H1 (cell line): ENCODE measurements around the gene TMPRSS11B. TPM values are rescaled to one million over a fixed set of nuclear protein-coding genes. Genes with fewer than 3 reads are reported as not detected.

Experiments used
- CTCF ChIA-PET: fragments of 300-600 bp; sonication (Branson Sonifier 250); formaldehyde crosslinking; loops from one replicate; lab custom pipeline; 2021; ENCODE audit not compliant: partially characterized antibody; lab: Charles Lee
- POLR2A ChIA-PET: fragments of 300-600 bp; sonication (Branson Sonifier 250); formaldehyde crosslinking; loops from one replicate; lab custom pipeline; 2021; ENCODE audit warnings: inconsistent platforms; ENCODE audit not compliant: partially characterized antibody; lab: Charles Lee
- DNase-seq, 2 experiments: peaks; one replicate each; pipeline versions ENCODE4 v3.0.0 to v3.0.0-alpha.2; 2010 to 2022; ENCODE audit warnings: low spot score in 2 of 2, low read depth in 1 of 2, mixed read lengths in 1 of 2
- FAIRE-seq: peaks from 2 replicates; lab custom pipeline; 2011; peaks lifted over from hg19 to GRCh38; lab: Jason Lieb, UNC
- H2AFZ ChIP-seq: 2 replicates; pipeline ENCODE4 v1.8.1; 2012; ENCODE audit warnings: low read length, inconsistent platforms
- H2AK5ac ChIP-seq: 2 replicates; pipeline ENCODE4 v1.6.1; 2013; ENCODE audit warnings: low read depth, low read length
- H2BK120ac ChIP-seq: replicated peaks from 2 replicates; pipeline ENCODE3; 2013; ENCODE audit warnings: low read depth, low read length, inconsistent platforms
- H2BK12ac ChIP-seq: 2 replicates; pipeline ENCODE4 v1.6.1; 2013; ENCODE audit warnings: low read depth, low read length
- H2BK15ac ChIP-seq: 2 replicates; pipeline ENCODE4 v1.6.1; 2013; ENCODE audit warnings: low read length
- H2BK20ac ChIP-seq: 2 replicates; pipeline ENCODE4 v1.6.1; 2013; ENCODE audit warnings: low read length
- H2BK5ac ChIP-seq: 2 replicates; pipeline ENCODE4 v1.6.1; 2013; ENCODE audit warnings: low read depth, low read length
- H3K14ac ChIP-seq: 2 replicates; pipeline ENCODE4 v1.6.1; 2013; ENCODE audit warnings: inconsistent platforms; ENCODE audit not compliant: insufficient read length
- H3K18ac ChIP-seq: 2 replicates; pipeline ENCODE4 v1.6.1; 2013; ENCODE audit warnings: low read length; ENCODE audit errors: extremely low read depth
- H3K23ac ChIP-seq: 2 replicates; pipeline ENCODE4 v1.6.1; 2013; ENCODE audit warnings: inconsistent platforms; ENCODE audit not compliant: insufficient read length
- H3K23me2 ChIP-seq: 2 replicates; pipeline ENCODE4 v1.6.1; 2013; ENCODE audit warnings: low read depth, low read length
- H3K27ac ChIP-seq: 2 replicates; pipeline ENCODE4 v1.6.1; 2011; ENCODE audit warnings: low read depth, low read length, inconsistent platforms
- H3K27me3 ChIP-seq, 4 experiments: replicated peaks in 1 of 4; 1 replicate in 1 of 4; 2 replicates in 3 of 4; pipeline versions ENCODE4 v1.6.1 to v1.8.1; 2011 to 2013; ENCODE audit warnings: low read length in 3 of 4, mild to moderate bottlenecking in 3 of 4, inconsistent platforms in 2 of 4, mixed read lengths in 2 of 4, moderate library complexity in 1 of 4; ENCODE audit not compliant: control insufficient read depth in 3 of 4, insufficient read depth in 3 of 4; ENCODE audit errors: extremely low read depth in 1 of 4
- H3K36me3 ChIP-seq, 4 experiments: 2 replicates each; pipeline versions ENCODE4 v1.6.1 to v1.8.1; 2011 to 2013; ENCODE audit warnings: mild to moderate bottlenecking in 4 of 4, low read length in 3 of 4, moderate library complexity in 2 of 4, control low read depth in 1 of 4, inconsistent platforms in 1 of 4; ENCODE audit not compliant: insufficient read depth in 4 of 4, control insufficient read depth in 2 of 4
- H3K4ac ChIP-seq: replicated peaks from 2 replicates; pipeline ENCODE3; 2013; ENCODE audit warnings: low read length, low read depth, mixed read lengths, inconsistent platforms; ENCODE audit not compliant: insufficient read length
- H3K4me1 ChIP-seq, 4 experiments: replicated peaks in 1 of 4; 1 replicate in 1 of 4; 2 replicates in 3 of 4; pipeline versions ENCODE4 v1.6.1 to v1.8.1; 2011 to 2013; ENCODE audit warnings: low read length in 3 of 4, inconsistent platforms in 2 of 4, mixed read lengths in 1 of 4; ENCODE audit not compliant: insufficient read depth in 4 of 4, control insufficient read depth in 3 of 4
- H3K4me2 ChIP-seq, 2 experiments: 2 replicates each; pipeline versions ENCODE4 v1.6.1 to v1.8.1; 2011 to 2013; ENCODE audit warnings: low read depth in 2 of 2, low read length in 2 of 2, control low read depth in 1 of 2, inconsistent platforms in 1 of 2, mild to moderate bottlenecking in 1 of 2; ENCODE audit not compliant: insufficient read depth in 1 of 2
- H3K4me3 ChIP-seq, 4 experiments: fragments of 200-600, 300-600 bp in 1 of 4; sonication (generic), shearing (Covaris generic), sonication (Bioruptor Twin) in 1 of 4; 2 replicates each; pipeline versions ENCODE4 v1.5.1 to v1.8.1; 2011 to 2016; ENCODE audit warnings: low read length in 4 of 4, low read depth in 3 of 4, control low read depth in 2 of 4, inconsistent platforms in 2 of 4, mild to moderate bottlenecking in 2 of 4, mixed read lengths in 1 of 4, moderate library complexity in 1 of 4; ENCODE audit not compliant: insufficient read depth in 2 of 4; ENCODE audit errors: extremely low read depth in 1 of 4
- H3K56ac ChIP-seq: replicated peaks from 2 replicates; pipeline ENCODE3; 2013; ENCODE audit warnings: low read depth, mild to moderate bottlenecking, mixed read lengths, low read length, inconsistent platforms; ENCODE audit not compliant: insufficient read length
- H3K79me1 ChIP-seq: 2 replicates; pipeline ENCODE4 v1.6.1; 2013; ENCODE audit warnings: low read depth, low read length, control low read depth
- H3K79me2 ChIP-seq, 2 experiments: 2 replicates each; pipeline versions ENCODE4 v1.6.1 to v1.8.1; 2012 to 2013; ENCODE audit warnings: low read length in 2 of 2, mild to moderate bottlenecking in 2 of 2, inconsistent platforms in 1 of 2; ENCODE audit not compliant: insufficient read depth in 2 of 2, control insufficient read depth in 1 of 2
- H3K9ac ChIP-seq, 4 experiments: replicated peaks in 1 of 4; 1 replicate in 1 of 4; 2 replicates in 3 of 4; pipeline versions ENCODE4 v1.6.1 to v1.8.1; 2011 to 2013; ENCODE audit warnings: low read depth in 3 of 4, low read length in 3 of 4, control low read depth in 2 of 4, mild to moderate bottlenecking in 2 of 4, moderate library complexity in 2 of 4, inconsistent platforms in 1 of 4; ENCODE audit errors: extremely low read depth in 1 of 4
- H3K9me3 ChIP-seq, 2 experiments: 2 replicates each; pipeline versions ENCODE4 v1.6.1 to v1.8.1; 2012 to 2013; ENCODE audit warnings: mild to moderate bottlenecking in 2 of 2, moderate library complexity in 2 of 2, control low read depth in 1 of 2, inconsistent platforms in 1 of 2, low read depth in 1 of 2, low read length in 1 of 2, mixed read lengths in 1 of 2; ENCODE audit not compliant: insufficient read depth in 2 of 2
- H4K20me1 ChIP-seq, 2 experiments: replicated peaks in 1 of 2; 2 replicates each; pipeline versions ENCODE3 to v1.8.1; 2011 to 2013; ENCODE audit warnings: inconsistent platforms in 2 of 2, low read length in 2 of 2, mild to moderate bottlenecking in 1 of 2; ENCODE audit not compliant: insufficient read depth in 2 of 2, control insufficient read depth in 1 of 2
- H4K5ac ChIP-seq: 2 replicates; pipeline ENCODE4 v1.6.1; 2013; ENCODE audit warnings: low read length, low read depth, mixed read lengths, inconsistent platforms; ENCODE audit not compliant: insufficient read length
- H4K8ac ChIP-seq: 2 replicates; pipeline ENCODE4 v1.8.0; 2013; ENCODE audit warnings: mild to moderate bottlenecking, moderate library complexity, low read length, inconsistent platforms; ENCODE audit not compliant: insufficient read depth; ENCODE audit errors: extremely low read depth
- H4K91ac ChIP-seq: replicated peaks from 2 replicates; pipeline ENCODE3; 2013; ENCODE audit warnings: low read length, mixed read lengths, inconsistent platforms; ENCODE audit not compliant: insufficient read length
- EGR1 ChIP-seq: IDR thresholded peaks from 2 replicates; pipeline ENCODE4 v1.6.1; 2011; ENCODE audit warnings: low read depth, low read length, borderline replicate concordance
- NRF1 ChIP-seq: IDR thresholded peaks from 2 replicates; pipeline ENCODE4 v1.6.1; 2011; ENCODE audit warnings: mild to moderate bottlenecking, low read depth, low read length, improper control_type of control experiment
- RBBP5 ChIP-seq: IDR thresholded peaks from 2 replicates; pipeline ENCODE4 v1.7.1; 2012; ENCODE audit warnings: low read depth, mild to moderate bottlenecking, inconsistent platforms, low read length, moderate library complexity, borderline replicate concordance
- RXRA ChIP-seq: IDR thresholded peaks from 2 replicates; pipeline ENCODE4 v1.6.1; 2011; ENCODE audit warnings: low read depth, mild to moderate bottlenecking, low read length, moderate library complexity; ENCODE audit not compliant: insufficient read depth
- WGBS, 2 experiments: shearing (Covaris generic) in 1 of 2; methylation state at CpG; one replicate each; pipeline versions ENCODE4 v1.1.6 to v1.1.7; 2013 to 2015; ENCODE audit warnings: low lambda C conversion rate in 2 of 2, mixed read lengths in 2 of 2, inconsistent platforms in 1 of 2, low coverage in 1 of 2, missing lambda C conversion rate in 1 of 2; ENCODE audit not compliant: insufficient replicate concordance in 2 of 2, insufficient coverage in 1 of 2, insufficient read length in 1 of 2; ENCODE audit errors: extremely low coverage in 1 of 2, missing lambda C conversion rate in 1 of 2; 5-methylcytosine and 5-hydroxymethylcytosine counted together
- polyA plus RNA-seq, 7 experiments: library from polyadenylated mRNA; depleted of rRNA in 3 of 7; stranded (reverse) in 5 of 7; unstranded in 2 of 7; fragments of >200 nt in 5 of 7; fragments of 200-250 nt in 2 of 7; gene quantifications; 1 replicate in 5 of 7; 2 replicates in 1 of 7; 4 replicates in 1 of 7; pipeline versions ENCODE4 v1.2.1 to v1.2.3, GENCODE V29; 2011 to 2013; ENCODE audit warnings: missing spikeins in 2 of 7, mixed read lengths in 2 of 7
- total RNA-seq: library from RNA; stranded (reverse); fragmentation: NEBNext Ultra II Directional; extraction: Animal tissue kit (Norgen Biotek cat#: 25700); gene quantifications from 2 replicates; pipeline ENCODE4 v1.2.1, GENCODE V29; 2021
- TF ChIP-seq, protein P1 (sequence below): IDR thresholded peaks from 2 replicates; pipeline ENCODE4 v1.6.1; 2011; ENCODE audit warnings: low read length, improper control_type of control experiment

The TMPRSS11B gene
- total and polyA plus RNA-seq, 2 of the 8 experiments (the other 6 are each of a cell fraction or from before 2014, with no cell fraction given), result not detected

GRCh38 chr4:68218044-68218443 lies 27.4 kb downstream of the TMPRSS11B start:
- Histone ChIP-seq H4K5ac (no peak overlapping the region), H3K56ac (no peak overlapping the region), H4K8ac (no peak overlapping the region), H3K4ac (no peak overlapping the region), H3K36me3 (no peaks in the 10 kb centered on the region), H3K27ac (no peak overlapping the region), H3K9me3 (no peaks in the 10 kb centered on the region), H2AFZ (no peak overlapping the region), H3K79me1 (no peaks in the 10 kb centered on the region), H2BK12ac (no peak overlapping the region), H2BK15ac (no peak overlapping the region), H3K79me2 (no peaks in the 10 kb centered on the region), H3K27me3 (no peaks in the 10 kb centered on the region), H3K4me1 (peaks cover 0 to 5% (median 1%) of the 10 kb centered on the region in 4 experiments; a peak in 1 of 7 replicates), H3K18ac (no peak overlapping the region), H3K9ac (no peak overlapping the region), H2AK5ac (no peak overlapping the region), H4K20me1 (no peaks in the 10 kb centered on the region), H3K14ac (no peak overlapping the region), H4K91ac (no peak overlapping the region), H2BK5ac (no peak overlapping the region), H3K4me2 (no peak overlapping the region), H3K23me2 (no peaks in the 10 kb centered on the region), H2BK20ac (no peak overlapping the region), H3K4me3 (no peak overlapping the region), H3K23ac (no peak overlapping the region), H2BK120ac (no peak overlapping the region)
- ChIA-PET POLR2A (no interaction called here), CTCF (no interaction called here)
- no peak for TF ChIP-seq RXRA
- TF ChIP-seq RBBP5, result no peak
- TF ChIP-seq EGR1, result no peak
- TF ChIP-seq, protein P1, sequence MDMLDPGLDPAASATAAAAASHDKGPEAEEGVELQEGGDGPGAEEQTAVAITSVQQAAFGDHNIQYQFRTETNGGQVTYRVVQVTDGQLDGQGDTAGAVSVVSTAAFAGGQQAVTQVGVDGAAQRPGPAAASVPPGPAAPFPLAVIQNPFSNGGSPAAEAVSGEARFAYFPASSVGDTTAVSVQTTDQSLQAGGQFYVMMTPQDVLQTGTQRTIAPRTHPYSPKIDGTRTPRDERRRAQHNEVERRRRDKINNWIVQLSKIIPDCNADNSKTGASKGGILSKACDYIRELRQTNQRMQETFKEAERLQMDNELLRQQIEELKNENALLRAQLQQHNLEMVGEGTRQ, result no peak
- TF ChIP-seq NRF1, result no peak
- DNase-seq, result no peak
- 38% methylated on average over 1 of the region's 1 CpG; no CpG with 5 or more reads in 1 of the 2 experiments for WGBS, 2 experiments
- no peak for FAIRE-seq
